K562 (cell line): ENCODE data around the gene PPT1. TPM values are rescaled to one million over a fixed set of nuclear protein-coding genes. Genes with fewer than 3 reads are reported as not detected.

Source experiments
- BRF1 ChIP-seq: IDR thresholded peaks from 3 replicates; pipeline ENCODE4 v1.6.1; 2011; ENCODE audit warnings: borderline replicate concordance, mild to moderate bottlenecking; ENCODE audit not compliant: insufficient read length; ENCODE audit errors: extremely low read depth
- CBFA2T3 ChIP-seq: fragments of 450-650 bp; IDR thresholded peaks from 2 replicates; pipeline ENCODE4 v1.6.1; 2017
- CBX8 ChIP-seq: fragments of 200-600 bp; sonication (generic); IDR thresholded peaks from 2 replicates; pipeline ENCODE4 v1.6.1; 2012; ENCODE audit warnings: borderline replicate concordance, mixed run types, low read depth, mild to moderate bottlenecking, moderate library complexity, mixed read lengths, low read length, control low read depth, inconsistent platforms; ENCODE audit not compliant: poor library complexity, severe bottlenecking; ENCODE audit errors: extremely low read depth
- CSDE1 ChIP-seq, 2 experiments: fragments of 450-650 bp; IDR thresholded peaks; 2 replicates each; pipeline ENCODE4 v1.6.1; 2016; ENCODE audit warnings: mild to moderate bottlenecking in 1 of 2
- FOXM1 ChIP-seq, 2 experiments: fragments of 450-650 bp in 1 of 2; sonication (generic) in 1 of 2; formaldehyde crosslinking in 1 of 2; IDR thresholded peaks; 2 replicates each; pipeline versions ENCODE4 v1.6.1 to v1.9.0; 2017 to 2022; ENCODE audit warnings: low read depth in 2 of 2, mild to moderate bottlenecking in 2 of 2, missing genetic modification reagents in 1 of 2, moderate library complexity in 1 of 2
- NFIX ChIP-seq: fragments of 250-450 bp; sonication (Bioruptor Pico); IDR thresholded peaks from 2 replicates; pipeline ENCODE4 v1.4.0; 2020; ENCODE audit warnings: low read depth, mild to moderate bottlenecking, moderate library complexity
- RUNX1 ChIP-seq: sonication (generic); IDR thresholded peaks from 2 replicates; pipeline ENCODE4 v1.6.1; 2016; ENCODE audit warnings: antibody characterized with exemption, low read depth
- TAF9B ChIP-seq: fragments of 450-650 bp; IDR thresholded peaks from 2 replicates; pipeline ENCODE4 v1.6.1; 2018; ENCODE audit warnings: mild to moderate bottlenecking; ENCODE audit not compliant: partially characterized antibody
- TEAD4 ChIP-seq, 2 experiments: sonication (generic) in 1 of 2; formaldehyde crosslinking in 1 of 2; IDR thresholded peaks; 2 replicates each; pipeline versions ENCODE4 v1.6.1 to v1.8.0; 2012 to 2022; ENCODE audit warnings: borderline replicate concordance in 1 of 2, inconsistent platforms in 1 of 2, low read length in 1 of 2, mild to moderate bottlenecking in 1 of 2, missing genetic modification reagents in 1 of 2
- ZNF282 ChIP-seq: sonication (generic); formaldehyde crosslinking; IDR thresholded peaks from 2 replicates; pipeline ENCODE4 v1.8.1; 2023; ENCODE audit warnings: missing genetic modification reagents
- ZNF316 ChIP-seq: fragments of 450-650 bp; IDR thresholded peaks from 2 replicates; pipeline ENCODE4 v1.6.1; 2016
- ZNF384 ChIP-seq: IDR thresholded peaks from 2 replicates; pipeline ENCODE4 v1.6.1; 2012; ENCODE audit warnings: low read depth, low read length, improper control_type of control experiment
- polyA plus RNA-seq, 8 experiments: library from polyadenylated mRNA; depleted of rRNA in 4 of 8; stranded (reverse) in 5 of 8; unstranded in 3 of 8; fragments of >200 nt; fragmentation: Nextera tagmentation in 2 of 8; fragmentation: Illumina TruSeq in 1 of 8; extraction: Ambion mirVana in 2 of 8; extraction: Trizol in 1 of 8; gene quantifications; 2 replicates each; pipeline versions ENCODE4 v1.2.1 to v1.2.3, GENCODE V29; 2011 to 2014; ENCODE audit warnings: inconsistent platforms in 1 of 8, missing spikeins in 1 of 8
- total RNA-seq, 7 experiments: library from RNA; depleted of rRNA in 6 of 7; stranded (reverse); fragments of >200 nt in 6 of 7; fragmentation: Illumina TruSeq in 2 of 7; extraction: Trizol in 2 of 7; gene quantifications; 2 replicates each; pipeline versions ENCODE4 v1.2.1 to v1.2.3, GENCODE V29; 2011 to 2021; ENCODE audit warnings: low replicate concordance in 1 of 7
- TF ChIP-seq, protein P1 (sequence below): fragments of 450-650 bp; IDR thresholded peaks from 2 replicates; pipeline ENCODE4 v1.6.1; 2017; ENCODE audit warnings: antibody characterized with exemption, mild to moderate bottlenecking
- TF ChIP-seq, protein P2 (sequence below): sonication (generic); formaldehyde crosslinking; IDR thresholded peaks from 2 replicates; pipeline ENCODE4 v1.8.1; 2022; ENCODE audit warnings: missing genetic modification reagents
- TF ChIP-seq, protein P3 (sequence below): IDR thresholded peaks from 2 replicates; pipeline ENCODE4 v1.6.1; 2014; ENCODE audit warnings: antibody characterized with exemption
- TF ChIP-seq, protein P4 (sequence below): fragments of 250-450 bp; sonication (Bioruptor Pico); IDR thresholded peaks from 2 replicates; pipeline ENCODE4 v1.4.0; 2020
- TF ChIP-seq, protein P5 (sequence below): sonication (generic); formaldehyde crosslinking; IDR thresholded peaks from 2 replicates; pipeline ENCODE4 v1.8.0; 2022; ENCODE audit warnings: mild to moderate bottlenecking, missing genetic modification reagents

Gene PPT1
- total and polyA plus RNA-seq, 9 of the 15 experiments (the other 6 are each of a cell fraction or from before 2014, with no cell fraction given): 72.2 to 285 (median 143) TPM

DNA sequence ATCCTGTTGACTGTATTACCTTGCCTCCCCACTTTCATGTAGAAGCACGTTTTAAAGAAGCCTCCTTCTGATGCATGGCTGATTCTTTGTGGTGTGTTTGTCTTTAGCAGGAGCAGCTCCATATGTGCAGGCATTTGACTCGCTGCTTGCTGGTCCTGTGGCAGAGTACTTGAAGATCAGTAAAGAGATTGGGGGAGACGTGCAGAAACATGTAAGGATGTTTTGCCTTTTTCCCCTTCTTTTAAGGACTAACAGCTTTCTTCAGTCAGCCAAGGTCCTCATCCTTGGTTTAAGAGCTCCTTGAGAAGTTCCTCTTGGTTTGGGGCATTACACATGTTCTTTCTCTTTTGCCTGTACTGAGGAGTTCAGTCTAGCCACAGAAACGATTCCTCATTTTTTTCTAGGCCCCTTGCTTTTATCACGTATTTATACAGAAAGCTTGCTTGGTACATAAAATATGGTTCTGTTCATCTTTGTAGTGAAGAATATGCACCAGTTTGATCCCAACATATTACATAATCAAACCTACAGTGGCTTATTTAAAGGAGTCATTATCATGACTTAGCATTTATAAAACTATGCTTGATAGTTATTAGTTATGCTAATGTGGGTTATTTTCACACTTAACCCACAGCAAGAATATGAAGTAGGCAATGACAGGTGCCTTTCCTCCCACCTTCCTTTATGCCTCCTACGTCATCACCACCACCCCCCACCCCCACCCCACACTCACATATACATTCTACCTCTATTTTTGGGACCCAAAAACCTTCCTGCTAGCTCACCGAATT, 36.9 kb downstream of the PPT1 start (continued):
- TF ChIP-seq, protein P1, sequence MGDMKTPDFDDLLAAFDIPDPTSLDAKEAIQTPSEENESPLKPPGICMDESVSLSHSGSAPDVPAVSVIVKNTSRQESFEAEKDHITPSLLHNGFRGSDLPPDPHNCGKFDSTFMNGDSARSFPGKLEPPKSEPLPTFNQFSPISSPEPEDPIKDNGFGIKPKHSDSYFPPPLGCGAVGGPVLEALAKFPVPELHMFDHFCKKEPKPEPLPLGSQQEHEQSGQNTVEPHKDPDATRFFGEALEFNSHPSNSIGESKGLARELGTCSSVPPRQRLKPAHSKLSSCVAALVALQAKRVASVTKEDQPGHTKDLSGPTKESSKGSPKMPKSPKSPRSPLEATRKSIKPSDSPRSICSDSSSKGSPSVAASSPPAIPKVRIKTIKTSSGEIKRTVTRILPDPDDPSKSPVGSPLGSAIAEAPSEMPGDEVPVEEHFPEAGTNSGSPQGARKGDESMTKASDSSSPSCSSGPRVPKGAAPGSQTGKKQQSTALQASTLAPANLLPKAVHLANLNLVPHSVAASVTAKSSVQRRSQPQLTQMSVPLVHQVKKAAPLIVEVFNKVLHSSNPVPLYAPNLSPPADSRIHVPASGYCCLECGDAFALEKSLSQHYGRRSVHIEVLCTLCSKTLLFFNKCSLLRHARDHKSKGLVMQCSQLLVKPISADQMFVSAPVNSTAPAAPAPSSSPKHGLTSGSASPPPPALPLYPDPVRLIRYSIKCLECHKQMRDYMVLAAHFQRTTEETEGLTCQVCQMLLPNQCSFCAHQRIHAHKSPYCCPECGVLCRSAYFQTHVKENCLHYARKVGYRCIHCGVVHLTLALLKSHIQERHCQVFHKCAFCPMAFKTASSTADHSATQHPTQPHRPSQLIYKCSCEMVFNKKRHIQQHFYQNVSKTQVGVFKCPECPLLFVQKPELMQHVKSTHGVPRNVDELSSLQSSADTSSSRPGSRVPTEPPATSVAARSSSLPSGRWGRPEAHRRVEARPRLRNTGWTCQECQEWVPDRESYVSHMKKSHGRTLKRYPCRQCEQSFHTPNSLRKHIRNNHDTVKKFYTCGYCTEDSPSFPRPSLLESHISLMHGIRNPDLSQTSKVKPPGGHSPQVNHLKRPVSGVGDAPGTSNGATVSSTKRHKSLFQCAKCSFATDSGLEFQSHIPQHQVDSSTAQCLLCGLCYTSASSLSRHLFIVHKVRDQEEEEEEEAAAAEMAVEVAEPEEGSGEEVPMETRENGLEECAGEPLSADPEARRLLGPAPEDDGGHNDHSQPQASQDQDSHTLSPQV: peak; percentile 98
- no peak for TF ChIP-seq FOXM1 (IDR thresholded peaks at IDR 0.05; ENCODE audit: low read depth)
- TF ChIP-seq FOXM1 (CRISPR knock-in tag; IDR thresholded peaks at IDR 0.05; ENCODE audit: low read depth): no peak
- no peak for TF ChIP-seq ZNF384
- no peak for TF ChIP-seq TEAD4 (IDR thresholded peaks at IDR 0.05; ENCODE audit: low read length)
- no peak for TF ChIP-seq TEAD4 (CRISPR knock-in tag; IDR thresholded peaks at IDR 0.05; ENCODE audit: borderline replicate concordance)
- no peak for TF ChIP-seq RUNX1
- no peak for TF ChIP-seq CBX8
- TF ChIP-seq TAF9B: no peak
- TF ChIP-seq, protein P2, sequence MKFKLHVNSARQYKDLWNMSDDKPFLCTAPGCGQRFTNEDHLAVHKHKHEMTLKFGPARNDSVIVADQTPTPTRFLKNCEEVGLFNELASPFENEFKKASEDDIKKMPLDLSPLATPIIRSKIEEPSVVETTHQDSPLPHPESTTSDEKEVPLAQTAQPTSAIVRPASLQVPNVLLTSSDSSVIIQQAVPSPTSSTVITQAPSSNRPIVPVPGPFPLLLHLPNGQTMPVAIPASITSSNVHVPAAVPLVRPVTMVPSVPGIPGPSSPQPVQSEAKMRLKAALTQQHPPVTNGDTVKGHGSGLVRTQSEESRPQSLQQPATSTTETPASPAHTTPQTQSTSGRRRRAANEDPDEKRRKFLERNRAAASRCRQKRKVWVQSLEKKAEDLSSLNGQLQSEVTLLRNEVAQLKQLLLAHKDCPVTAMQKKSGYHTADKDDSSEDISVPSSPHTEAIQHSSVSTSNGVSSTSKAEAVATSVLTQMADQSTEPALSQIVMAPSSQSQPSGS: no peak
- no peak for TF ChIP-seq BRF1
- no peak for TF ChIP-seq ZNF282 (CRISPR knock-in tag)
- TF ChIP-seq ZNF316: peak; percentile 87
- TF ChIP-seq, protein P3, sequence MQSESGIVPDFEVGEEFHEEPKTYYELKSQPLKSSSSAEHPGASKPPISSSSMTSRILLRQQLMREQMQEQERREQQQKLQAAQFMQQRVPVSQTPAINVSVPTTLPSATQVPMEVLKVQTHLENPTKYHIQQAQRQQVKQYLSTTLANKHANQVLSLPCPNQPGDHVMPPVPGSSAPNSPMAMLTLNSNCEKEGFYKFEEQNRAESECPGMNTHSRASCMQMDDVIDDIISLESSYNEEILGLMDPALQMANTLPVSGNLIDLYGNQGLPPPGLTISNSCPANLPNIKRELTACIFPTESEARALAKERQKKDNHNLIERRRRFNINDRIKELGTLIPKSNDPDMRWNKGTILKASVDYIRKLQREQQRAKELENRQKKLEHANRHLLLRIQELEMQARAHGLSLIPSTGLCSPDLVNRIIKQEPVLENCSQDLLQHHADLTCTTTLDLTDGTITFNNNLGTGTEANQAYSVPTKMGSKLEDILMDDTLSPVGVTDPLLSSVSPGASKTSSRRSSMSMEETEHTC: no peak
- no peak for TF ChIP-seq CSDE1 (IDR thresholded peaks at IDR 0.05)
- TF ChIP-seq NFIX: peak; percentile 8; the same call in 1 of the 2 replicates
- TF ChIP-seq, protein P4, sequence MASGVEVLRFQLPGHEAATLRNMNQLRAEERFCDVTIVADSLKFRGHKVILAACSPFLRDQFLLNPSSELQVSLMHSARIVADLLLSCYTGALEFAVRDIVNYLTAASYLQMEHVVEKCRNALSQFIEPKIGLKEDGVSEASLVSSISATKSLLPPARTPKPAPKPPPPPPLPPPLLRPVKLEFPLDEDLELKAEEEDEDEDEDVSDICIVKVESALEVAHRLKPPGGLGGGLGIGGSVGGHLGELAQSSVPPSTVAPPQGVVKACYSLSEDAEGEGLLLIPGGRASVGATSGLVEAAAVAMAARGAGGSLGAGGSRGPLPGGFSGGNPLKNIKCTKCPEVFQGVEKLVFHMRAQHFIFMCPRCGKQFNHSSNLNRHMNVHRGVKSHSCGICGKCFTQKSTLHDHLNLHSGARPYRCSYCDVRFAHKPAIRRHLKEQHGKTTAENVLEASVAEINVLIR (CRISPR knock-in tag): peak; percentile 76
- TF ChIP-seq CBFA2T3: no peak
- TF ChIP-seq, protein P5, sequence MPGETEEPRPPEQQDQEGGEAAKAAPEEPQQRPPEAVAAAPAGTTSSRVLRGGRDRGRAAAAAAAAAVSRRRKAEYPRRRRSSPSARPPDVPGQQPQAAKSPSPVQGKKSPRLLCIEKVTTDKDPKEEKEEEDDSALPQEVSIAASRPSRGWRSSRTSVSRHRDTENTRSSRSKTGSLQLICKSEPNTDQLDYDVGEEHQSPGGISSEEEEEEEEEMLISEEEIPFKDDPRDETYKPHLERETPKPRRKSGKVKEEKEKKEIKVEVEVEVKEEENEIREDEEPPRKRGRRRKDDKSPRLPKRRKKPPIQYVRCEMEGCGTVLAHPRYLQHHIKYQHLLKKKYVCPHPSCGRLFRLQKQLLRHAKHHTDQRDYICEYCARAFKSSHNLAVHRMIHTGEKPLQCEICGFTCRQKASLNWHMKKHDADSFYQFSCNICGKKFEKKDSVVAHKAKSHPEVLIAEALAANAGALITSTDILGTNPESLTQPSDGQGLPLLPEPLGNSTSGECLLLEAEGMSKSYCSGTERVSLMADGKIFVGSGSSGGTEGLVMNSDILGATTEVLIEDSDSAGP (CRISPR knock-in tag): no peak
